EL (cell line): Measurements from ENCODE around the gene NLGN1.

ENCODE experiments used
- DNase-seq: peaks from one replicate; pipeline ENCODE4 v3.0.0-alpha.2; 2016

NLGN1 gene

GRCh38 chr3:174318181-174318580, 920.6 kb downstream of the NLGN1 start:
- DNase-seq, result no peak

DNA sequence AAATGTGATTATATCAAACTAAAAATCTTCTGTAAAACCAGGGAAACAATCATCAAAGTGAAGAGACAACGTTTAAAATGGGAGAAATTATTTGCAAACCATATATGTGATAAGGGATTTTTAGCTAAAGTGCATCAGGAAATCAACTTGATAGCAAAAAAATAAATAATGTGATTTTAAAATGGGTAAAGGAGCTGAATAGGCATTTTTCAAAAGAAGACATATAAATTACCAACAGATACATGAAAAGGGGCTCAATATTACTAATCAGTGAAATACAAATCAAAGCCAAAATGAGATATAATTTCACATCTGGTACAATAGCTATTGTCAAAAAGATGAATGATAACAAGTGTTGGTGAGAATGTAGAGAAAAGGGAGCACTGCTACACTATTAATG, 924.0 kb downstream of the NLGN1 start:
- no peak for DNase-seq

- no peak for DNase-seq
These were observed 925.2 kb downstream of the NLGN1 start for GRCh38 chr3:174322789-174323188.

DNA sequence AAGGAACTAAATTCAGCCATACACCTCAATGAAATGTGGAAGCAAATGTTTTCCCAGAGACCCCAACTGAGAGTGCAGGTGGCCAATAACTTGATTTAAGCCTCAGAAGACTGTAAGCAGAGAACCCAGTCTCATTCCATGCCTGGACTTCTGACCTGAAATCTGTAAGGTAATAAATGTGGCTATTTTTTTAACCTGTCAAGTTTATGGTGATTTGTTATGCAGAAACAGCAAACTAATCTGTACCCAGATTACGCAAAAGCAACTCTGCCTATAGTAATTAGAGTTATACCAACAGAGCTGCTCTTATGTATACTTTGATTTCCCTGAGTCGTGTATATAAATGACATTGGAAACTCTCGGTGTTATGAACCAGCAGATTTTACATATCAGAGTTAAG, 927.6 kb downstream of the NLGN1 start:
- no peak for DNase-seq

GRCh38 chr3:174325834-174326700, 928.5 kb downstream of the NLGN1 start:
- DNase-seq, result peak; percentile 76

DNA sequence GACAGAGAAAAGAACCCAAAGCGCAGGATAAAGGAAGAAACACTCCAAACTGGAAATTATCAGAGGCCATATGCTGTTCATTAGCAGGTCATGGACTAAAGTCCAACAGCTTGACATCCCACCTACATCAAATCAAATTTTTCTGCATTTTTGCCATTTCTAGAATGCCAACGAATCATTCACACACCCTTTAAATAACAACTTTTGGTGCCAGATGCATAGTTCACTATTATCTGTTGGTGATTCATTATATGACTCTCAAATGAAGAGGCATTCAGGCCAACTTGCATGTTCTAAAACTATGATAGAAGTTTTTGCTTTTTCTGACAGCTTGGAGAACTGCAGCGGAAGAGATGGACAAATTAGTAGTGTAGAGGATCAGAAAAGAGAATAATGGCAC, 931.8 kb downstream of the NLGN1 start:
- DNase-seq, result peak; percentile 91

DNA sequence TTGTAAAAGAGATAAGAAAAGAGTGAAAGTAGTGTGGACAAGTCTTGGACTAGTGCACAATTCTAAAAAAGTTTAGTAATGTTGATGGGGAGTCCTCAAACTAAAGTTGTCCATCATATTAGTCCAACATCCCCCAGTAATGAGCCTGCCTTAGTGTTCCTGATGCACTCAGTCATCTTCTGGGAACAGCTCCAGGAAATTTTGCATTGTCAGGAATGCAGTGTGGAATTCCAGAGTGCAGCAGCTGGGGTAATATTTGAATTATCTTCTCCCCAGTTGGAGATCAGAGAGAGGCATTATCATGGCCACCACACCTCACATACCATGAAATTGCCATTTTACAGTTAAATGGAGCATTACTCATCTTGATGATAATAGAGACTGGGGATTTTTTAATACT, 932.8 kb downstream of the NLGN1 start:
- peak; percentile 98 for DNase-seq

GRCh38 chr3:174331095-174331800, 933.7 kb downstream of the NLGN1 start:
- DNase-seq, result no peak

DNA sequence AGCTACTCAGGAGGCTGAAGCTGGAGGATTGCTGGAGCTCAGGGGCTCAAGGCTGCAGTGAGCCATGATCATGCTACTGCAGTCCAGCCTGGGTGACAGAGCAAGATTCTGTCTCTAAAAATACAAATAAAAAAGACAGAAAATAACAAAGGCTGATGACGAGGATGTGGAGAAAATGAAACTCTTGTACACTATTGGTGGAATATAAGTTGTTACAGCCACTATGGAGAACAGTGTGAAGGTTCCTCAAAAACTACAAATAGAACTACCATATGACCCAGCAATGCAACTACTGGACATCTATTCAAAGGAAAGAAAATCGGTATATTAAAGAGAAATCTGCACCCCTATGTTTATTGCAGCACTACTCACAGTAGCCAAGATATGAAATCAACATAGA, 934.8 kb downstream of the NLGN1 start:
- no peak for DNase-seq

- DNase-seq, result no peak
These were observed 936.1 kb downstream of the NLGN1 start for GRCh38 chr3:174333640-174334039.

GRCh38 chr3:174334111-174334510, 936.6 kb downstream of the NLGN1 start:
- DNase-seq, result no peak

DNA sequence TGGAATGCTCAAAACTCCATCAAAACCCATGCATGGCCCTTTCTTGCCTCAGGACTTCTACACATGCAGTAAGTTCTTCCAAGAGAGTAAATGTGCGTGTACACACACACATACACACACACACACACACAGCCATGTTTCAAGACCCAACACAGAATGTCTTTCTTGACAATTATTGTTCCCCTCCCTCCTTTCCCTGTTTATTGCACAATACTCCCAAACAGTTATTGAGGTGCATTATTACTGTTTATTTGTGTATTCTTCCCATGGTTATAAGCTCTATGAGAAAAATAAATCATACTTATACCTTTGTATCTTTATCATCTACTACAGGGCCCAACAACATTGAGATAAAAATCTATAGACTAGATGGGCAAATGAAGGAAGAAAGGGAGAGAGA, 937.8 kb downstream of the NLGN1 start:
- DNase-seq, result no peak

GRCh38 chr3:174335910-174336309, 938.4 kb downstream of the NLGN1 start:
- DNase-seq, result no peak
